Measurements from ENCODE around the gene ATG2A.

GRCh38 chr11:64891215-64891848 lies 25.7 kb downstream of the ATG2A start:
- no peak for TF ChIP-seq FOS (IDR thresholded peaks at IDR 0.05; ENCODE audit: borderline replicate concordance, extremely low read depth, insufficient read length)
- TF ChIP-seq POLR2A (IDR thresholded peaks at IDR 0.05; ENCODE audit: low read depth, low read length) = no peak
- TF ChIP-seq, protein P1, sequence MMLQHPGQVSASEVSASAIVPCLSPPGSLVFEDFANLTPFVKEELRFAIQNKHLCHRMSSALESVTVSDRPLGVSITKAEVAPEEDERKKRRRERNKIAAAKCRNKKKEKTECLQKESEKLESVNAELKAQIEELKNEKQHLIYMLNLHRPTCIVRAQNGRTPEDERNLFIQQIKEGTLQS (IDR thresholded peaks at IDR 0.05; ENCODE audit: borderline replicate concordance, extremely low read depth, low read depth, low read length) = no peak
- TF ChIP-seq, protein P2, sequence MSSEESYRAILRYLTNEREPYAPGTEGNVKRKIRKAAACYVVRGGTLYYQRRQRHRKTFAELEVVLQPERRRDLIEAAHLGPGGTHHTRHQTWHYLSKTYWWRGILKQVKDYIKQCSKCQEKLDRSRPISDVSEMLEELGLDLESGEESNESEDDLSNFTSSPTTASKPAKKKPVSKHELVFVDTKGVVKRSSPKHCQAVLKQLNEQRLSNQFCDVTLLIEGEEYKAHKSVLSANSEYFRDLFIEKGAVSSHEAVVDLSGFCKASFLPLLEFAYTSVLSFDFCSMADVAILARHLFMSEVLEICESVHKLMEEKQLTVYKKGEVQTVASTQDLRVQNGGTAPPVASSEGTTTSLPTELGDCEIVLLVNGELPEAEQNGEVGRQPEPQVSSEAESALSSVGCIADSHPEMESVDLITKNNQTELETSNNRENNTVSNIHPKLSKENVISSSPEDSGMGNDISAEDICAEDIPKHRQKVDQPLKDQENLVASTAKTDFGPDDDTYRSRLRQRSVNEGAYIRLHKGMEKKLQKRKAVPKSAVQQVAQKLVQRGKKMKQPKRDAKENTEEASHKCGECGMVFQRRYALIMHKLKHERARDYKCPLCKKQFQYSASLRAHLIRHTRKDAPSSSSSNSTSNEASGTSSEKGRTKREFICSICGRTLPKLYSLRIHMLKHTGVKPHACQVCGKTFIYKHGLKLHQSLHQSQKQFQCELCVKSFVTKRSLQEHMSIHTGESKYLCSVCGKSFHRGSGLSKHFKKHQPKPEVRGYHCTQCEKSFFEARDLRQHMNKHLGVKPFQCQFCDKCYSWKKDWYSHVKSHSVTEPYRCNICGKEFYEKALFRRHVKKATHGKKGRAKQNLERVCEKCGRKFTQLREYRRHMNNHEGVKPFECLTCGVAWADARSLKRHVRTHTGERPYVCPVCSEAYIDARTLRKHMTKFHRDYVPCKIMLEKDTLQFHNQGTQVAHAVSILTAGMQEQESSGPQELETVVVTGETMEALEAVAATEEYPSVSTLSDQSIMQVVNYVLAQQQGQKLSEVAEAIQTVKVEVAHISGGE (CRISPR knock-in tag; IDR thresholded peaks at IDR 0.05) = no peak
